GM10248 (cell line): Measurements from ENCODE around the gene ZNF518A.

Experiments
- CTCF ChIA-PET: fragments of 300-600 bp; sonication (Branson Sonifier 250); formaldehyde crosslinking; extraction: SDS; loops from one replicate; lab custom pipeline; 2021; ENCODE audit warnings: antibody characterized with exemption; lab: Yijun Ruan, JAX
- POLR2A ChIA-PET: fragments of 350-650 bp; sonication (Branson Sonifier 250); formaldehyde crosslinking; extraction: SDS; loops from one replicate; lab custom pipeline; 2020; ENCODE audit warnings: antibody characterized with exemption; lab: Yijun Ruan, JAX
- DNase-seq: peaks from one replicate; pipeline ENCODE4 v3.0.0; 2012; ENCODE audit errors: extremely low spot score
- CTCF ChIP-seq: IDR thresholded peaks from 2 replicates; pipeline ENCODE4 v1.5.1; 2012; ENCODE audit warnings: mild to moderate bottlenecking, low read depth; ENCODE audit errors: extremely low read depth, missing control alignments, control extremely low read depth

Gene ZNF518A

DNA sequence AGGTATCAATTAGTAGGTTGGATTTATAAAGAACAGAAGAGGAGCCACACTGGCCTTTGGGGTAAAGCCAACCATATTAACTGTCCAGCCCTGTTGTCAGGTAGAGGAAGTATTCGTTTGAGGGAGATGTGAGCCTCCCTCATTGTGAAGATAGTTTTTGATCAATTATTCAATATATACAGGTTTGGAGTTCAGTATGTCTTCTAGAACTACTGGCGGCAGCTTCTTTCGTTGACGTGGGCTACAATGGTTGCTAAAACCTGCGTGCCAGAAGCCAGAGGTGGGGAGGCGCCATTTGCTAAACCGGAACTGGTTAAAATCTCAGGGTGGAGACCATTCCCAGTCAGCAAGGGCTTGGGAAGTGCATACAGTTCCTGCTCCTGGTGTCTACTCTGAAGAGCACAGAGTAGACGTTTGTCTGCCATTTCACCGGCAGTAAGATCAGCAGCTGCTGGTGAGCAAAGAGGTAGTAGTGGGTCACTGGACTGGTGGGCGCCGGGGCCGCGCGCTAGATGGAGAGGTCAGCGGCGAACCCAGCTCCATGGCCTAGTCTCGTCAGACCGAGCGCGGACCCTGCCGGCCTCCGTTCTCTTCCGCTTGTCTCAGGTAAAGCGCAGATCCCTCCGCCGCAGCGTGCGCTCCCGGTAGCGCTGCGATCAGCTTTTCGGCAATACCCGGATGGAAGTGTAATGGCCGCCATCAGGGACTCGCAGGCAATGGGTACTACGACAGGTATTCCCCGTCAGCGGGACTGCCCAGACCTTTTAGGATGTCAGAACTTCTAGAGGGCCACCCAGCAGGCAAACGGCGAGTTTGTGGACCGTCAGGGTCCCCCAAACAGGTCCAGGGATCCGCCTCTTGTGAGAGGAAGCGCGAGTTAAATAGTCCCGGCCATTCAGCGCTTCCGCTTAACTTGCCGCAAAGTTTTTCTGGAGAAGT, at the start of gene ZNF518A:
Gene ZNF518A, plus strand, starts transcription at position 911 of the 939 bp plus-strand sequence. CDS start 26,026 bp downstream, outside the sequence.
- POLR2A ChIA-PET: interaction anchor here (0.6 to 1.6 kb wide), 5 partner anchors 8 to 166 kb away, joined by 3 to 13 read pairs (median 3); no protein-coding TSS in a partner anchor
- TF ChIP-seq CTCF: no peak
- peak; percentile 87 for DNase-seq
- CTCF ChIA-PET: interaction anchor here (0.7 to 1.4 kb wide), 9 partner anchors 9 to 436 kb away, joined by 3 to 5 read pairs (median 3); partner anchors contain the start of gene TCTN3

DNA sequence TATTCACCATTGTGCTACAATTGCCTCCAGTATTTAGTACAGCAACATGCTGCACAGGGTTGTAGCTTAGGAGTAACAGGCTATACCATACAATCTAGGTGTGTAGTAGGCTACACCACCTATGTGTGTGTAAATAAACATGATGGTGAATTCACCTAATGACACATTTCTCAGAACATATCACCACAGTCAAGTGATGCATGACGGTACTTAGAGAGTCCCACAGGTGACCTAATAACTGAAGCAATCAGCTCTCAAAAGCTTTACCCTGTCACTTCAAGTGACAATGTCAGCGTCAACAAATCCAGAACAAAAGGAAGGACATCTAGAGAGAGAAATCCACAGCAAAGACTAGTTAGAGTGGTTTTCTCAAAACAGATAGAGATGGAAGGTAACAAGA, 47.9 kb upstream of the ZNF518A start:
- ChIA-PET POLR2A (no interaction called here), CTCF (interaction anchor here (1.6 kb wide), 1 partner anchor 56 kb away, joined by 3 read pairs; no protein-coding TSS in a partner anchor)
- no peak for TF ChIP-seq CTCF

GRCh38 chr10:96082748-96083147, 47.3 kb upstream of the ZNF518A start:
- ChIA-PET POLR2A (no interaction called here), CTCF (interaction anchor here (1.1 to 1.7 kb wide), 6 partner anchors 8 to 205 kb away, joined by 3 to 6 read pairs (median 3); no protein-coding TSS in a partner anchor)
- TF ChIP-seq CTCF: no peak
- no peak for DNase-seq

More for the DNA sequence above, 47.9 kb upstream of the ZNF518A start:
- no peak for DNase-seq

DNA sequence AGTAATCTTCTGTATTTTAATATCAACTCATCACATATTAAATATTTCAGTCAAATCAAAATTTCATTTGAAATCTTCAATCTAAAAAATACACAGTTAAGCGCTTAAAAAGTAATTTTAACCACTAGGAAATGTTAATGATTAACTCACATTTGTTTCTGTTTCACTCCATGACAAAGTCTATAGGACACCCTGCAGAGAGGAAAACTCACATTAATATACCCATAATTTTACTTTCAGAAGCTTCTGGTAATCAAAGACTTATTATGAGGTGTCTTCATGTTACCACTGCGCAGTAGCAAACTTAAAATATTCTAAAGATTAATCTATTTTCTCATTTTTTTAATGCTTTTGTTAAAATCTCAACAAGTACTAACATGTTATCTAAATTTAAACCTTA, 41.0 kb upstream of the ZNF518A start:
- peak; percentile 24 for DNase-seq
- ChIA-PET POLR2A (interaction anchor here (1.9 kb wide), 1 partner anchor 41 kb away, joined by 13 read pairs; the partner anchor contains the start of gene ZNF518A), CTCF (interaction anchor here (0.9 to 1.1 kb wide), 4 partner anchors 13 to 140 kb away, joined by 3 to 5 read pairs (median 3); partner anchors contain the start of gene ZNF518A)
- TF ChIP-seq CTCF: no peak

- TF ChIP-seq CTCF: no peak
- ChIA-PET POLR2A (interaction anchor here (1.9 kb wide), 1 partner anchor 40 kb away, joined by 13 read pairs; the partner anchor contains the start of gene ZNF518A), CTCF (interaction anchor here (0.9 to 1.1 kb wide), 4 partner anchors 14 to 140 kb away, joined by 3 to 5 read pairs (median 3); partner anchors contain the start of gene ZNF518A)
- peak; percentile 91 for DNase-seq
Observed at GRCh38 chr10:96089670-96090462, 40.2 kb upstream of the ZNF518A start.
